Measurements from ENCODE around the gene PIK3R4.

GRCh38 chr3:130760922-130761321, 14.3 kb upstream of the PIK3R4 start:
- TF ChIP-seq POLR2A (IDR thresholded peaks at IDR 0.05) (no peak), EP300 (IDR thresholded peaks at IDR 0.05) (no peak), CTCF (IDR thresholded peaks at IDR 0.05) (no peak)
